Measurements from ENCODE around the gene TIMP3.

TIMP3 gene

DNA sequence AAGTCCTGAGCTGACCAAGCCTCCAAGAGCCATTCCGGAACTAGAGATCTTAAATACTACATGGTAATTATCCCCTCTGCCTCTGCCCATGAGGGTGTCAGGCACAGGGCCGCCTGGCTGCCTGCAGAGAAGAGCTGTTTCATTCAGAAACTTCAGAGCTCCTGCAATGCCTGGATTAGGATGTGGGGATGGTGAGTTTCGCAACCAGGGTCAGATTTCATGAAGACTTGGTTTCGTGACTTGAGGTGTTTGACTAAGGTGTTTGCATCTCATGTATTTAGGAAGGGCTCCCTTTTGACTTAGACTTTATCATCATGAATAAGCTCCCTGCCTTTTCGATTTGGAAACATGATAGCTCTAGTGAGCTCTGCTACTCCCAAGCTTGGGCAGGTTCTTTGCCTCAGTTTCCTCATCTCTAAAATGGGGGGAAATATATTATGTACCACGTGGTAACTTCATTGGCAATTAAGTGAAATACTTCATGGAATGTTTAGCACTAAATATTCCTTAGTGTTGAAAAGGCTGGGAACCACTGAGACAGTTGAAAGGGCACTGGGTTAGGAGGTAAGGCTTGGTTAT, 9.1 kb downstream of the TIMP3 start:
- TF ChIP-seq, protein P1, sequence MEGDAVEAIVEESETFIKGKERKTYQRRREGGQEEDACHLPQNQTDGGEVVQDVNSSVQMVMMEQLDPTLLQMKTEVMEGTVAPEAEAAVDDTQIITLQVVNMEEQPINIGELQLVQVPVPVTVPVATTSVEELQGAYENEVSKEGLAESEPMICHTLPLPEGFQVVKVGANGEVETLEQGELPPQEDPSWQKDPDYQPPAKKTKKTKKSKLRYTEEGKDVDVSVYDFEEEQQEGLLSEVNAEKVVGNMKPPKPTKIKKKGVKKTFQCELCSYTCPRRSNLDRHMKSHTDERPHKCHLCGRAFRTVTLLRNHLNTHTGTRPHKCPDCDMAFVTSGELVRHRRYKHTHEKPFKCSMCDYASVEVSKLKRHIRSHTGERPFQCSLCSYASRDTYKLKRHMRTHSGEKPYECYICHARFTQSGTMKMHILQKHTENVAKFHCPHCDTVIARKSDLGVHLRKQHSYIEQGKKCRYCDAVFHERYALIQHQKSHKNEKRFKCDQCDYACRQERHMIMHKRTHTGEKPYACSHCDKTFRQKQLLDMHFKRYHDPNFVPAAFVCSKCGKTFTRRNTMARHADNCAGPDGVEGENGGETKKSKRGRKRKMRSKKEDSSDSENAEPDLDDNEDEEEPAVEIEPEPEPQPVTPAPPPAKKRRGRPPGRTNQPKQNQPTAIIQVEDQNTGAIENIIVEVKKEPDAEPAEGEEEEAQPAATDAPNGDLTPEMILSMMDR (conservative IDR thresholded peaks at IDR 0.05; ENCODE audit: low read depth) = no peak
- ChIA-PET POLR2A (ENCODE audit: low non-redundant PET) (no interaction called here), CTCF (no interaction called here)
- H3K27ac ChIP-seq = peak overlapping the region; percentile 57
- DNase-seq (ENCODE audit: low spot score) = no peak

DNA sequence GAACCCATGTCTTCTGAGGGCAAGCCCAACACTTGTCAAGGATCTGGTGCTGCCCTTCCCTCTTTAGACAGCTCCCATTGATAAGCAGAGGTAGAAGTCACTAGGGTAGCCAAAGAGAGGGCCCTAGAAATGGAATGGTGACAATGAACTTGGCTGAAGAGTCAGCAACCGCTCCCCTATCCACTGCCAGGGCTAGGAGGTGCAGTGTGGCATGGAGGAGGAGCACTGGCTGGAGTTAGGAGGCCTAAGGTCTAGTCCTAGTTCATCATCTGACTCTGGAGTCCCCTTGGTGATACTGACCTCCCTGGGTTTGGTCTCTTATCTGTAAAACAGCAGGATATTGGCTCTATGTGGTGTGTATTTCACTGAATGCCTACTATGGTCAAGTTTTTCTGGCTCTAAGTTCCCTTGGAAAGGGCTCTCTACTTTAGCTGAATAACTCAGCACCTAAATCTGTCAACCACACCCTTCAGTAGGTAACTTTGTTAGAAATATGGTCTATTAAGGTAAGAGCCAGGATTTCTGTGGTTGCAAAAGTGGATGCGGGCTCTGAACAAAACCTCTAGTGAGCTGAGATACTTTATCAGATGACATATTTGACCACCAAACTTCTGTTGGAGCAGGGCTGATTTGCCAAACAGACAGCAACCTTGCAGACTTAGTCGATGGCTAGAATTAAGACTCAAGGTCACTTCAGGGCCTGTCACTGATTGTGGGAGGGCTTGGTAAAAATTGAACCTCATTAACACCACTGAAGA, 10.5 kb downstream of the TIMP3 start:
- TF ChIP-seq, protein P1 (conservative IDR thresholded peaks at IDR 0.05; ENCODE audit: low read depth) = no peak
- POLR2A ChIA-PET (ENCODE audit: low non-redundant PET) = no interaction called here
- DNase-seq (ENCODE audit: low spot score) = no peak

DNA sequence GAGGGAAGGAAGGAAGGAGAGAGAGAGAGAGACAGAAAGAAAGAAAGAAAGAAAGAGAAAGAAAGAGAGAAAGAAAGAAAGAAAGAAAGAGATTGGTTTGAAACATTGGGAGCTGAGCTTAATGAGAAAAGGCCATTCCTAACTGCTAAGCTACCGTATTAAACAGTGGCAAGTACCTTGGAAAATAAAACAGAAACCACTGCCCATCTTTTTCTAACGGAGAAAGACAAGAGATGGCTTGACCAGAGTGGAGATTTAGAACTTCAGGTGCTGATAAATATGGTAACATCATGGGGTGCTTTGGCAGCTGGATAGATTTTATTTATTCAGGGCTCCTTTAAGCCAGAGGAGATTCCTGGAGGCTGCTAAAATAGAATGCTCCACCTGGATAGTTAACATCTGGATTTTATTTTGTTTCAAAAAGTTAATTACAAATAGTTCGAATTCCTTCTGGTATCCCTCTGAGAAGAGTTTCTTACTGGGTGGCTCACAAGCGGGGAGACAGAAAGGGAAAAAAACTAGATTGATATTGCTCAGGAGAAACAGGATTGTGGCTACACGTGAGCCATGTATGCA, 12.9 kb downstream of the TIMP3 start:
- DNase-seq (ENCODE audit: low spot score) = no peak
- no peak overlapping the region for H3K27ac ChIP-seq
- TF ChIP-seq, protein P1 (conservative IDR thresholded peaks at IDR 0.05; ENCODE audit: low read depth) = no peak
- CTCF ChIA-PET = interaction anchor here (0.9 kb wide), 1 partner anchor 18 kb away, joined by 3 read pairs; no protein-coding TSS in a partner anchor
- POLR2A ChIA-PET (ENCODE audit: low non-redundant PET) = no interaction called here

More for the DNA sequence above, 10.5 kb downstream of the TIMP3 start:
- CTCF ChIA-PET = interaction anchor here (0.5 kb wide), 1 partner anchor 18 kb away, joined by 3 read pairs; no protein-coding TSS in a partner anchor
- H3K27ac ChIP-seq = no peak overlapping the region

DNA sequence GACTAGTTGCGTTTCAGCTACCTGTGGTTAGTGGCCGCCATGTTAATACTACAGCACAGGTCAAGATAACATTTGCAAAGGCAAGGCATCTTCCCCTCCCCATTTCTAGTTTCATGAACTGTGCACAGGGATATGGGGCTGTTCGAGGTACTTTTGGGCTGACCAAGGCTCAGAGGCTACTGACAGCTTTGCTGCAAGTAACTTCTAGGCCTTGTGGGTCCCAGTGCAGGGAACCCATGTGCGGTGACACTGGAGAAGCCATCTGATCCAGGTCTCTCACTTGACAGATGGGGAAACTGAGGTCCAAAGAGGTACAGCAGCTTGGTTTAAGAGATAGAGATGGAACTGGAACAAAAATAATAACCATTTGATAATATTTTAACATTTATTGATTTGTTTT, 13.6 kb downstream of the TIMP3 start:
- H3K27ac ChIP-seq = no peak overlapping the region
- TF ChIP-seq, protein P1 (conservative IDR thresholded peaks at IDR 0.05; ENCODE audit: low read depth) = no peak
- ChIA-PET POLR2A (ENCODE audit: low non-redundant PET) (no interaction called here), CTCF (no interaction called here)
- no peak for DNase-seq (ENCODE audit: low spot score)

DNA sequence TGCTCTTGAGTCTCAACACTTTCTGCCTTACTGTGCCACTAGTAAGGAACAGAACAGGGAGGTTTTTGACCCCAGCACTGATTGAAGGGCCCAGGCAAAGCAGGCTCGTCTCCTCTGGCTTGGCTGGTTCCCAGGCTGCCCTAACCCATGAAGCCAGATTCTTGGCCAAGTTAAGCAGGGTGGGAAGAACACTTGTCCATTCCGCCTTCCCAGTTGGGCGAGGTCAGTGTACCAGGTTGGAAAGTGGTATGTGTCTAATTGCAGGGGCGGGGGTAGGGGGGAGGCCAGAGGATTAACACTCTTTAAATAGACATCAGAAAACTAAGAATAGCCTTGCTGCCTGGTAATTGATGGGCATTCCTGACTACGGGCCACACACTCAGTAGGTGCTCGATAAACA, 14.4 kb downstream of the TIMP3 start:
- no peak for DNase-seq (ENCODE audit: low spot score)
- H3K27ac ChIP-seq = no peak overlapping the region
- TF ChIP-seq, protein P1 (conservative IDR thresholded peaks at IDR 0.05; ENCODE audit: low read depth) = no peak
- ChIA-PET POLR2A (ENCODE audit: low non-redundant PET) (no interaction called here), CTCF (no interaction called here)

DNA sequence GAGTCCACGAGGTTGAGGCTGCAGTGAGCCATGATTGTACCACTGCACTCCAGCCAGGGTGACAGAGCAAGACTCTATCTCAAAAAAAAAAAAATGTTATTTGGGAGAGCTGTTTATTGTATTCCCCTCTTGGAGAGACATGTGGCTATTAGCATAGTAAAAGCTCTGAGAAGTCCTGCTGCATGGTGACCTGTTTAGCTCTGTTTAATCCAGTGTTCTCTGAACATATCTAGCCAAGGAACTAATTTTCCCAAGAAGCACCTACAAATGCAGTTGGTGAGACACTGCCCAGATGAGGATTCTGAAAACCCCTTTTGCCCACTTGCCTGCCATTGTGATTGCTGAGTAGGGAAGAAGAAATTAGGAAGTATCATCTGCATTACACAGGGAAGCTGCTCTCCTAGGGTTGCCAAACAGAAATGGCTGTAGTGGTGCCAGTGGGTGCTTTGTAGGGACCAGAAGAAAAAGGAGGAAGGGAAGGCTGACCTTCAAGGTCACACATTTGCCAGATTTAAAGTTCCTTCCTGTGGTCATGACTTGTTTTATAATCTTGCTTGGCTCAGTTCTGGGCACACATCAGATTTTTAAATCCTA, 15.7 kb downstream of the TIMP3 start:
- no peak for DNase-seq (ENCODE audit: low spot score)
- H3K27ac ChIP-seq = no peak overlapping the region
- ChIA-PET CTCF (no interaction called here), POLR2A (ENCODE audit: low non-redundant PET) (no interaction called here)
- TF ChIP-seq, protein P1 (conservative IDR thresholded peaks at IDR 0.05; ENCODE audit: low read depth) = no peak
